ENCODE results near the gene ARSA. TPM values are rescaled to one million over a fixed set of nuclear protein-coding genes. Genes with fewer than 3 reads are reported as not detected.

ARSA gene
- polyA plus RNA-seq, 1 experiment, result 36.9 TPM

- no peak for TF ChIP-seq CTCF (IDR thresholded peaks at IDR 0.05; ENCODE audit: insufficient read depth, low read depth, low read length)
- DNase-seq (ENCODE audit: low read depth), result no peak
- CTCF ChIA-PET, result interaction anchor here (1.2 to 1.4 kb wide), 2 partner anchors 11 to 17 kb away, joined by 3 to 5 read pairs; partner anchors contain the start of gene SYCE3
- Histone ChIP-seq H3K4me3 (ENCODE audit: low read depth, low read length) (no peak overlapping the region), H3K27me3 (ENCODE audit: control insufficient read depth, insufficient read depth, low read length) (no peaks in the 10 kb centered on the region), H3K36me3 (ENCODE audit: control insufficient read depth, insufficient read depth, low read length) (peaks cover 8% of the 10 kb centered on the region)
- POLR2A ChIA-PET, result no interaction called here
Observed at GRCh38 chr22:50579752-50580151, 48.2 kb downstream of the ARSA start.

GRCh38 chr22:50578776-50579310 is 49.1 kb downstream of the ARSA start:
- POLR2A ChIA-PET, result no interaction called here
- Histone ChIP-seq H3K27me3 (ENCODE audit: control insufficient read depth, insufficient read depth, low read length) (no peaks in the 10 kb centered on the region), H3K4me3 (ENCODE audit: low read depth, low read length) (no peak overlapping the region), H3K36me3 (ENCODE audit: control insufficient read depth, insufficient read depth, low read length) (peaks cover 8% of the 10 kb centered on the region)
- no peak for DNase-seq (ENCODE audit: low read depth)
- no peak for TF ChIP-seq CTCF (IDR thresholded peaks at IDR 0.05; ENCODE audit: insufficient read depth, low read depth, low read length)
- CTCF ChIA-PET, result interaction anchor here (1.1 to 1.6 kb wide), 3 partner anchors 16 to 53 kb away, joined by 4 to 6 read pairs (median 5); partner anchors contain the start of genes SCO2 and SYCE3

GRCh38 chr22:50577987-50578775 is 49.8 kb downstream of the ARSA start, which contains the start of gene CPT1B:
Gene CPT1B (minus strand): TSS chr22:50578427. CDS start chr22:50577915, 512 bp downstream.
- POLR2A ChIA-PET, result interaction anchor here (0.7 kb wide), 1 partner anchor 56 kb away, joined by 3 read pairs; no protein-coding TSS in a partner anchor
- Histone ChIP-seq H3K36me3 (ENCODE audit: control insufficient read depth, insufficient read depth, low read length) (peaks cover 8% of the 10 kb centered on the region), H3K27me3 (ENCODE audit: control insufficient read depth, insufficient read depth, low read length) (no peaks in the 10 kb centered on the region), H3K4me3 (ENCODE audit: low read depth, low read length) (peak within 1 kb of the TSS; percentile 6; the same call in 1 of the 2 replicates)
- CTCF ChIA-PET, result interaction anchor here (1.0 to 2.7 kb wide), 6 partner anchors 15 to 113 kb away, joined by 3 to 20 read pairs (median 5); partner anchors contain the start of genes SCO2 and SYCE3
- peak; percentile 32; the same call in 1 of the 2 replicates for TF ChIP-seq CTCF (IDR thresholded peaks at IDR 0.05; ENCODE audit: insufficient read depth, low read depth, low read length)
- DNase-seq (ENCODE audit: low read depth), result no peak

GRCh38 chr22:50577697-50577986 is 50.3 kb downstream of the ARSA start:
- TF ChIP-seq CTCF (IDR thresholded peaks at IDR 0.05; ENCODE audit: insufficient read depth, low read depth, low read length), result no peak
- ChIA-PET POLR2A (no interaction called here), CTCF (interaction anchor here (1.0 to 2.7 kb wide), 6 partner anchors 9 to 114 kb away, joined by 3 to 20 read pairs (median 4); partner anchors contain the start of genes SCO2 and SYCE3)
- Histone ChIP-seq H3K4me3 (ENCODE audit: low read depth, low read length) (no peak overlapping the region), H3K36me3 (ENCODE audit: control insufficient read depth, insufficient read depth, low read length) (peaks cover 8% of the 10 kb centered on the region), H3K27me3 (ENCODE audit: control insufficient read depth, insufficient read depth, low read length) (no peaks in the 10 kb centered on the region)
- DNase-seq (ENCODE audit: low read depth), result no peak
